Stimulated activated CD8-positive, alpha-beta memory T cell treated with anti-CD3 and anti-CD28 coated beads, Interleukin-12 subunit alpha, Interleukin-12 subunit beta, amount 100 ng/mL, for 24 hours (primary cell): Measurements from ENCODE around the gene DNAJC7.
"Not testable (repeated sequence)": the region's sequence is repeated elsewhere in the genome, so short reads cannot be mapped to it uniquely, and the experiment has no call there.

Source experiments
- DNase-seq: peaks from one replicate; pipeline ENCODE4 v3.0.0-alpha.2; 2020; ENCODE audit errors: extremely low read depth

The DNAJC7 gene

DNA sequence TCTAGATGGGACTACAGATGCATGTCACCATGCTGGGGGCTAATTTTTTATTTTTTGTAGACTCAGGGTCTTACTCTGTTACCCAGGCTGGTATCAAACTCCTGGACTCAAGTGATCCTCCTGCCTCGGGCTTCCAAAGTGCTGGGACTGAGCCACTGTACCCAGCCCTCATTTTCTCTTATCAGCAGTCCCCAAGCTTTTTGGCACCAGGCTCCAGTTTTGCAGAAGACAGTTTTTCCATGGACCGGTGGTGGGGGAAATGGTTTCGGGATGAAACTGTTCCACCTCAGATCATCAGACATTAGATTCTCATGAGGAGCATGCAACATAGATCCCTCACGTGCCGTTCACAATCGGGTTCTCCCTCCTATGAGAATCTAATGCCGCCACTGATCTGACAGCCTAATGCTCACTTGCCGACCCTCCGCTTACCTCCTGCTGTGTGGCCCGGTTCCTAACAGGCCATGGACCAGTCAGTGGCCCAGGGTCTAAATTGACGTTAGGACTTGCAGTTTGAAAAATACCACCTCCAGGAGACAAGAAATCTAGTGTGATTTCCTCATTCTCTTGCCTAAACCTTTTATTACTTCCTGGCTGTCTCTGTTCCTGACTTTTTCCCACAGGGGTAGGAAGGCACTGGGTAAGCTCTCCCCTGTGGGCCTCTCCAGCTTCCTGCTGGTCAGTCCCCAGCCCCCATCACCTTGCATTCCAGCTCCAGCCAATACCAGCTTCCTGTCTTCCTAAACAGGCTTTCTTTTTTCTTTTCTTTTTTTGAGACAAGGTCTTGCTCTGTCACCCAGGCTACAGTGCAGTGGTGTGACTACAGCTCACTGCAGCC is 60.0 kb downstream of the DNAJC7 start:
- DNase-seq = no peak

DNA sequence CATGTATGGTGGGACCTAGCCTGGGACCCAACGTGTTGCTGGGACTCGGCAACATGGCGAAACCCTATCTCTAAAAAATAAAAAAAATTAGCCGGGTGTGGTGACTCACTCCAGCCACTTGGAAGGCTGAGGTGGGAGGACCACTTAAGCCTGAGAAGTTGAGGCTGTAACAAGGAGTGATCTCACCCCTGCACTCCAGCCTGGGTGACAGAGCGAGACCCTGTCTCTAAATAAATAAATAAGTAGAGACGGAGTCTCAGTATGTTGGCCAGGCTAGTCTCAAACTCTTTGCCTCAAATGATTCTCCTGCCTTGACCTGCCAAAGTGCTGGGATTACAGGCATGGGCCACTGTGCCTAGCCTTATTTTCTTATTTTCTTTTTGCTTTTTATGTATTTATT is 60.7 kb downstream of the DNAJC7 start:
- DNase-seq = no peak

DNA sequence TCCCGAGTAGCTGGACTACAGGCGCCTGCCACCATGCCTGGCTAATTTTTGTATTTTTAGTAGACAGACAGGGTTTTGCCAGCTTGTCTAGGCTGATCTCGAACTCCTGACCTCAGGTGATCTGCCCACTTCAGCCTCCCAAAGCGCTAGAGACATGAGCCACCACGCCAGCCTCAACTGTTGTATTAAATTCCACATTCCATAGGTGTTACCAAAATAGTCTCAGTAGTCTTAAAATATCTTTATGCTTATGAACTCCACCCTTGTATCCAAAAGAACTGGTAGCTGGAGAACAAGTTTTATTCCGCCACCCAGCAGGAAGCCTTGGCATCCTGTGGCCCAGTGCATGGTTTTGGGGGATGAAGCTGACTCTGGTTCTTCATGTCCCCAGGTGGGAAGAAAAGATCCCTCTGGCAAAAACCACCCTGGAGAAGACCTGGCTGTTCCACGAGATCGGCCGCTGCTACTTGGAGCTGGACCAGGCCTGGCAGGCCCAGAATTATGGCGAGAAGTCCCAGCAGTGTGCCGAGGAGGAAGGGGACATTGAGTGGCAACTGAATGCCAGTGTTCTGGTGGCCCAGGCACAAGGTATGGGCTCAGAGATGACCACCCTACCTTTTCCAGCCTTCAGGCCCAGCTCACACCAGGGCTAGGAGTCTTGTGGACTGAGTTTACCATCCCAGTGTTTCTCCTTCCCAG is 68.3 kb downstream of the DNAJC7 start:
- no peak for DNase-seq

DNA sequence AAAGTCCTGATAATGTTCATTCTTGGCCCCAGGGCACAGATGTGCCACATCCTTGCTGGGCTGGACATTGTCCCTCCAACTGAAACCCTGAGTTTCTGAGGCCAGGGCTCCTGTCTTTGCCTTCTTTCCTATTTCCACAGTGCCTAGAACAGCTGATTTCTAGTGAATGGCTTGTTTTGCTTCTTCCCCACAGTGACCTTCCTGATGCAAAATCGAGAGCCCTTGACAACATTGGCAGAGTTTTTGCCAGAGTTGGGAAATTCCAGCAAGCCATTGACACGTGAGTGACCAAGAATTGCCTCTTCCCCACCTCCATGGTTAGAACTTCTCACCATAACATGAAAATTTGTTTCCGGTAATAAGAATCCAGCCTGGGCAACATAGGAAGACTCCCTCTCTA is 72.3 kb downstream of the DNAJC7 start:
- no peak for DNase-seq

DNA sequence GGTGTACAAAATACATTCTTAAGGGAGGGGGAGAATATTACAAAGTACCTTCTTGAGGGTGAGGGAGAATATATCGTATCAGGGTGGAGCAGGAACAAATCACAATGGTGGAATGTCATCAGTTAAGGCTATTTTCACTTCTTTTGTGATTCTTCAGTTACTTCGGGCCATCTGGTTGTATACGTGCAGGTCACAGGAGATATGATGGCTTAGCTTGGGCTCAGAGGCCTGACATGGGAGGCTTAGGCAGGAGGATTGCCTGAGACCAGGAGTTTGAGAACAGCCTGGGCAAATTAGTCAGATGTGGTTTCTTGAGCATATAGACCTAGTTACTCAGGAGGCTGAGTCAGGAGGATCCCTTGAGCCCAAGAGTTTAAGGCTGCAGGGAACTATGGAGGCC is 73.7 kb downstream of the DNAJC7 start:
- no peak for DNase-seq

DNA sequence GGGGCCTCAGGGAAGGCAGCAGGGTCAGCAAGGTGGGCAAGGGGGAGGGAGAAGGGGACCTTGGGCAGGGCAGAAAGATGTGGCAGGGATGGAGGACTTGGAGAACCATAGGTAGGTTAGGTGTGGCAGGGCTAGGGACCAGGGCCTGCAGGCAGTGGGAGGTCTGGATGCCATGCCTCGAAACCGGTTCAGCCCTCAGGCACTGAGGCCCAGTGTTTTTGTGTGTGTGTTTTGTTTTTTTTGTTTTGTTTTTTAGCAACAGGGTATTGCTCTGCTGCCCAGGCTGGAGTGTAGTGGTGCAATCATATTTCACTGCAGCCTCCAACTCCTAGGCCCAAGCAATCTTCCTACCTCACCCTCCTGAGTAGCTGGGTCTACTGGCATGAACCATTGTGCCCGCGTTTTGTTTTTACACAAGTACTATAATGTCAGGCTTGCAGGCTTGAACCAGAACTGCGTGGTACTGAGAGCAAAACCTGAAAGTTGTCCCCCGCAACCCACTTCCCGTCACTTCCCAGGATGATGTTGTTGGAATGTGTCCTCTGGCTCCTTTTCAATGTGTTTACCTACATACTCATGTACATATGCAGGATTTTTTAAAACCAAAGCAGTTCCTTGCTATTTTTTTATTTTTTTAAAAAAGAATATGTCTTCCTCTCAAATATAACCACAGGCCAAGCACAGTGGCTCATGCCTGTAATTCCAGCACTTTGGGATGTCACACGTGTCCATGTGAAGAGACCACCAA is 74.4 kb downstream of the DNAJC7 start:
- DNase-seq = no peak

DNA sequence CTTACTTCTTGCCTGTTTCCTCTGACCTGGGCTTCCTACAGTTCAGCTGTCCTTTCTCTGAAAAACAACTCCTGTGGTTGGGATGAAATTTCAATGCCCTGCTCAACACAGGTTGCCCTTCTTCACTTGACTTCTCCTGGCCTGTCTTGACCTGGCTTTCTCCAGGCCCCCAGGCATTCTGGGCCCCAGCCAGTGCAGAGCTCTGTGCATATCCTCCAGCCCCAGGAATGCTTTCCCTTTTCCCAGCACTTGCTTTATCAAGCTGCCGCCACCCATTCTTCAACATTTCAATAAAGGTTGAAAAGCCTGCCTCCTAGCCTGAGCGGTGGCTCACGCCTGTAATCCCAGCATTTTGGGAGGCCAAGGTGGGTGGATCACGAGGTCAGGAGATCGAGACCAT is 76.1 kb downstream of the DNAJC7 start:
- DNase-seq = no peak

DNA sequence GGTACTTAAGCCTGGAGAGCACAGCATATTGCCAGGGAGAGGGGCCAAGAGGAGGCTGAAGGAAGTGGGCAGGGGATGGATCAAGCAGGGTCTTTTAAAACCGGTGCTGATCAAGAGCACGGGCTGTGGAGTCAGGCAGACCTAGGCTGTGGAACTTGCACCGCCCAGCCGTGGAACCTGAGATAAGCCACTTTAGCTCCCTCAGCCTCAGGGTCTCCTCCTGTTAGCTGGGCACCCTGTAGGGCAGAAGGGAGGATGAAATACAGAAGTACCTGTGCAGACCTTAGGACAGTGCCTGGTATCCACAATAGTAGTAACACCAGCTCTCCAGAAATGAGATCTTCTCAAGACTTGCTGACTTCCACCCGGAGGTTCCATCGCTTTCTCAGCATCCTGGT is 77.5 kb downstream of the DNAJC7 start:
- no peak for DNase-seq

DNA sequence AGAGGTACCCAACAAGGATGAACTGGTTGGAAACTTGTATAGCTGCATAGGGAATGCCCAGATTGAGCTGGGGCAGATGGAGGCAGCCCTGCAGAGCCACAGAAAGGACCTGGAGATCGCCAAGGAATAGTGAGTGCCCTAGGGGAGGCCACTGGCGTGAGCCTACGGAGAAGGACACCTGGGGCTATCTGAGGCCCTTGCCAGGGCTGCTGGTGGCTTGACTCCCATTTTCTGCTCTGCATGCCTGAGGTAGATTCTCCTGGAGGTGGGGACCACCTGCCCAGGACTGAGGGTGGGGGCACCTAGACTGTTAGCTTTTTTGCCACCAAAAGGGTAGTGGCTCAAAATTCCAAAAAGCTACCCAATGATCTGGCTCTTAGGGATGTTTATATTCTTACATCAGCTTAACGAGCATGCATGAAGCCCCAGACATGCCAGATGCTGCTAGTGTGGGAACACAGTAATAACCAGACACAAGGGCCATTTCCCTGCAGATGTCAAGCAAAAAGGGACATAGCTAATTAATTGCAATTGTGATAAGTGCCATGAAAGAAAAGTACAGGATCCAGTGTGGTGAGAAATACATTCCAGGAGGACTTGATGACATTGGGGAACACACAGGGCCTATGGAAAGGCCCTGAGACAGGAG is 78.1 kb downstream of the DNAJC7 start:
- DNase-seq = no peak

DNA sequence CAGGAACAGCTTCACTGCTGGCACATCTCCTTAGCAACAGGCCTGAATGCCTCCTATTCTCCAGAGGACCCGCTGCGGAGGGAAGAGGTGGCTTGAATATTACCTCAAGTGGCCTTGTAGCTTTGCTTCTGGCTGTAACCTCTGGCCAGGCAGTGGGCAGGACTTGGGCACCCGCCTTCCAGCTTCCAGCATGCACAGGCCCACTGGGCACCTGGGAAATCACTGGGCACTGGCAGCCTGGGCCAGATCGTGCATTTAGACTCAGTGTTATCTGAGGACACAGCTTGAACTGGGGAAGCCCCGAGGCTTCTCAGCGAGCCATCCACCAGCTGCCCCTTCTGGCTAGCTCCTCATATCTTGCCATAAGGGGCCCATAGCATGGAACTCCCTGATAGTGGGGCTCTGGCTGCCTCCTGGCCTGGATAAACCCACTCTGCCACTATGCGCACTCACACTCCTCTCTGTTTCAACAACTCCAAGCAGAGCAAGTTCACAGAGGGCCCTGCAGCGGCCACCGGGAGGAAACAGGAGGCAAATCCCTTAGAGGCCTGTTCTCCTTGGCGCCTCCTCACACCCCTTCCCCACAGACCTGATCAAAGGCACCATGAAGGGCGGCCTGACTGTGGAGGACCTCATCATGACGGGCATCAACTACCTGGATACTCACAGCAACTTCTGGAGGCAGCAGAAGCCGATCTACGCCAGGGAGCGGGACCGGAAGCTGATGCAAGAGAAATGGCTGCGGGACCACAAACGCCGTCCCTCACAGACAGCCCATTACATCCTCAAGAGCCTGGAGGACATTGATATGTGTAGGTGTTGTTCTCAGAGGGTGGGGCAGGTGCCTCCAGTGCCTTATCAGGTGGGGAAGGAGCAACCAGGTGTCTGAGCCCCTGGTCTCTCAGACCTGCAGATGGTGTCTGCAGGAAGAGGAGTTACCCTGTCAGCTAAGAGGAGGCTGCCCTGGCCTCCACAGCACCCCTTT is 79.0 kb downstream of the DNAJC7 start:
- DNase-seq = no peak

DNA sequence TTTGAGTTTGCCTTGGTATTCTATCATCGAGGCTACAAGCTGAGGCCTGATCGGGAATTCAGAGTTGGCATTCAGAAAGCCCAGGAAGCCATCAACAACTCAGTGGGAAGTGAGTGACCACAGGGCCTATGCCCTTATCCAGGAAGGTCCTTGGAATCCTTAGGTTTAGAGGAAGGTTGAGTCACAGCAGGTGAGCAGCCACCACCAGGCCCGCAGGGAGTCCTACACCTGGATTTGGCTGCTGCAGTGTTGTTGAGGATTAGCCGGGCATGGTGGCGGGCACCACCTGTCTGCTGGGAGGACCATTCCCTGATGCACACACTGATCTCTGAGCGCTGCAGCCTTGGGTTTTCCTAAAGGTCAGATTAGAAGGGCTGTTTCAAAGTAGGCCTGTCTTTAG is 81.6 kb downstream of the DNAJC7 start:
- no peak for DNase-seq

DNA sequence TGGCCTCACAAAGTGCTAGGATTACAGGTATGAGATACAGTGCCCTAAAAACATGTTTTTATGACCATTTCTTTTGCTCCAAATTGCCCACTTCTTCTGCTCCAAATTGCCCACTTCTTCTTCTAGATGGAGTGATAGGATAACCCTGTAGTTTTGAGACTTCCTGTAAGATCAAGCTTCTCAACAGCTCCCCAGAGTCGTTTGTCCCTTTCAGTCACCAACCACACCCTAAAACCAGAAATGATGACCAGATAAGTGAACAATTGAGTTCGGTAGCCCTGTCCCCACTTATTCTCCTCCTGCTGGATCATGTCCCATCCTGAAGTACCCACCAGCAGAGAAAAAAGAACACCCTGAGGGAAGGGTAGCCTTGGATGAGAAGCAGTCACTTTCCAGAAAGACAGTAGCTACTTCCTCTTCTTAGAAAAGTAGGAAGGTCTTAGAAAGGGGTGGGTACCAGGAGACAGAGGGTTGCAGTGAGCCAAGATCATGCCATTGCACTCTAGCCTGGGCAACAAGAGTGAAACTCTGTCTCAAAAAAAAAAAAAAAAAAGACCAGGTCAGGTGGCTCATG is 84.3 kb downstream of the DNAJC7 start:
- no peak for DNase-seq

DNA sequence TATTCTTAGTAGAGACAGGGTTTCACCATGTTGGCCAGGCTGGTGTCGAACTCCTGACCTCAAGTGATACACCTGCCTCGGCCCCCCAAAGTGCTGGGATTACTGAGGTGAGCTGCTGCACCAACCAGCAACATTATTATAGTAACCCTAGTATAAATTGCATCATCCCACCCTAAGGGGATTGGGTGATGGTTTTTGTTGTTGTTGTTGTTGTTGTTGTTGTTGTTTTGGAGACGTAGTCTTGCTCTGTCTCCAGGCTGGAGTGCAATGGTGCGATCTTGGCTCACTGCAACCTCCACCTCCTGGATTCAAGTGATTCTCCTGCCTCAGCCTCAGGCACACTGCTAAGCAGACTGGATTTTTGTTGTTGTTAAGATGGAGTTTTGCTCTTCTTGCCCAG is 85.5 kb downstream of the DNAJC7 start:
- not testable (repeated sequence) for DNase-seq

DNA sequence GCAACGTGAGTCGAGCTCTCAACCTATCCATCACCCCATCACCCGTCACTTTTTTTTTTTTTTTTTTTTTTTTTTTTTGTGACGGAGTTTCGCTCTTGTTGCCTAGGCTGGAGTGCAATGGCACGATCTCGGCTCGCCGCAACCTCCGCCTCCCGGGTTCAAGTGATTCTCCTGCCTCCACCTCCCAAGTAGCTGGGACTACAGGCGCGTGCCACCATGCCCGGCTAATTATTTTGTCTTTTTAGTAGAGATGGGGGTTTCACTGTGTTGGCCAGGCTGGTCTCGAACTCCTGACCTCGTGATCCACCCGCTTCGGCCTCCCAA is 86.4 kb downstream of the DNAJC7 start:
- DNase-seq = not testable (repeated sequence)

DNA sequence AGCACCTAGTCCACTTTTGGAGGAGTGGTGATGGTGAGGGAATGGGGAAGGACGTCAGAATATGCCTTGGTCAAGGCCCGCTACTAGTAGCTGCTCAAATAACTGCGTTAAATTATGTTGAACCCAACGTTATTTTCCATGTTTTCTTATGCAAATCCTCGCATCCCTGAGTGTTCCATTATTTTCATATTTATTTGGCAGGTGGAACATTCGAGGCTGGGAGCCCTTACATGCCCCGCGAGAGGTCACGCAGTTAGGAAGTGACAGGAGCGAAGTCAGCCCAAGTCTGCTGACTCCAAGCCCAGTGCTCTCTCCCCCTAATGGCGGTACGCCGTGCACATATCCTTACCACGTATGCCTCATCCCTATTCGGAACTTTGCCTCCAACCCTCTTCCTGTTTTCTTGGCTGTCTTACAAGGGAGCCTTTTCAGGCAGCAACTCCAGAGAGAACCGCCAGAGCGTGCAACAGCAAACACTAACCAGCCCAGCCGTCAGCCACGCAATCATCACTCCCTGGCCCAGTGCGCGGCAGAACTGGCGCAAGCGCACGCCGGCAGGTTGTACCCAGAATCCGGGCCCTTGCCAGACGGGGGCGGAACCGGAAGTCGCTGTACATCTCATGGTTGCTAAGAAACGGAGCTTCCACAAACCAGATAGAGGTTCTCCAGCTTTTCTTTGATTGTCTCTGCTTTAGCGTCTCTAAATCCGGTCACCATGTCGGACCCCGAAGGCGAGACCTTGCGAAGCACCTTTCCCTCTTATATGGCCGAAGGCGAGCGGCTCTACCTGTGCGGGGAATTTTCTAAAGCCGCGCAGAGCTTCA is 87.0 kb downstream of the DNAJC7 start, which contains the start of gene ODAD4:
ODAD4 (plus strand) TSS at position 609 of the 824 bp plus-strand sequence; CDS start at position 716, 107 bp downstream.
- peak; percentile 93 for DNase-seq

DNA sequence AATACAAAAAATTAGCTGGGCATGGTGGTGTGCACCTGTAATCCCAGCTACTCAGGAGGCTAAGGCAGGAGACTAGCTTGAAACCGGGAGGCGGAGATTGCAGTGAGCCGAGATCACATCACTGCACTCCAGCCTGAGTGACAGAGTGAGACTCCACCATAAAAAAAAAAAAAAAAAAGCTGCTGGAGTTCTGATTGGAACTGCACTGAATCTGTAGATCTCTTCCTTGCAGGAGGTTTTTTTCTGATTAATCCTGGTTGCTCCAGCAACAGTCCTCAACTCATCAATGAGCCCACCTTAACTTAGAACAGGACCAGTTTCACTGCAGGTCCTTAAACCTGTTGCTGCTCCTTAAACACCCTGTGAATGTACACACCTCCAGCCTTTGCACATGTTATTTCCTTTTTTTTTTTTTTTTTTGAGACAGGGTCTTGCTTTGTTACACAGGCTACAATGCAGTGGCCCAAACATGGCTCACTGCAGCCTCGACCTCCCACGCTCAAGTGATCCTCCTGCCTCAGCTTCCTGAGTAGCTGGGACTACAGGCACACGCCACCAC is 88.5 kb downstream of the DNAJC7 start:
- no peak for DNase-seq
